ENCODE data around the gene HCLS1.
"Not testable (repeated sequence)": the region's sequence is repeated elsewhere in the genome, so short reads cannot be mapped to it uniquely, and the experiment has no call there.

Gene HCLS1

GRCh38 chr3:121654493-121655385 is 6.0 kb downstream of the HCLS1 start:
- DNase-seq: peak in 1 of 5 donors; percentile 77

- DNase-seq: no peak
These were observed 9.0 kb downstream of the HCLS1 start for GRCh38 chr3:121651684-121652083.

- DNase-seq: no peak
These were observed 11.1 kb downstream of the HCLS1 start for GRCh38 chr3:121649645-121650044.

- DNase-seq: no peak
These were observed 12.3 kb downstream of the HCLS1 start for GRCh38 chr3:121648219-121648958.

GRCh38 chr3:121645054-121645453 is 15.6 kb downstream of the HCLS1 start:
- DNase-seq: no peak

GRCh38 chr3:121642601-121643314 is 17.9 kb downstream of the HCLS1 start:
- DNase-seq: no peak

- no peak for DNase-seq
These were observed 19.6 kb downstream of the HCLS1 start for GRCh38 chr3:121641127-121641526.

- no peak for DNase-seq
These were observed 22.8 kb downstream of the HCLS1 start for GRCh38 chr3:121637922-121638321.

GRCh38 chr3:121630355-121630754 is 30.3 kb downstream of the HCLS1 start:
- no peak for DNase-seq

- no peak for DNase-seq
These were observed 31.1 kb downstream of the HCLS1 start for GRCh38 chr3:121629601-121630000.

- DNase-seq: no peak
These were observed 33.1 kb downstream of the HCLS1 start for GRCh38 chr3:121627622-121628021.

GRCh38 chr3:121627211-121627610 is 33.5 kb downstream of the HCLS1 start:
- no peak for DNase-seq

- no peak for DNase-seq
These were observed 34.2 kb downstream of the HCLS1 start for GRCh38 chr3:121626495-121626894.

- no peak for DNase-seq
These were observed 36.4 kb downstream of the HCLS1 start for GRCh38 chr3:121624147-121624899.

- no peak for DNase-seq
These were observed 39.2 kb downstream of the HCLS1 start for GRCh38 chr3:121621491-121621890.

- DNase-seq: no peak
These were observed 41.0 kb downstream of the HCLS1 start for GRCh38 chr3:121619691-121620090.

- DNase-seq: no peak
These were observed 54.6 kb downstream of the HCLS1 start for GRCh38 chr3:121606106-121606505.

- DNase-seq: no peak
These were observed 55.9 kb downstream of the HCLS1 start for GRCh38 chr3:121604759-121605158.

GRCh38 chr3:121601212-121601812 is 59.4 kb downstream of the HCLS1 start:
- no peak for DNase-seq

GRCh38 chr3:121599900-121600299 is 60.8 kb downstream of the HCLS1 start:
- not testable (repeated sequence) for DNase-seq

- no peak for DNase-seq
These were observed 62.1 kb downstream of the HCLS1 start for GRCh38 chr3:121598564-121598963.

- no peak for DNase-seq
These were observed 64.8 kb downstream of the HCLS1 start for GRCh38 chr3:121595765-121596406.
